Neural crest cell (in vitro differentiated cells): Measurements from ENCODE around the gene MIS18A. TPM values are rescaled to one million over a fixed set of nuclear protein-coding genes. Genes with fewer than 3 reads are reported as not detected.
"Not testable (repeated sequence)": the region's sequence is repeated elsewhere in the genome, so short reads cannot be mapped to it uniquely, and the experiment has no call there.

Experiments used
- DNase-seq: peaks from one replicate; pipeline ENCODE4 v3.0.0; 2021; ENCODE audit warnings: low read depth, mixed read lengths, low spot score
- H3K27ac Mint-ChIP-seq: one replicate; pipeline ENCODE4 v1.8.0; 2021; ENCODE audit warnings: mild to moderate bottlenecking, mixed read lengths; ENCODE audit not compliant: unreplicated experiment
- H3K27me3 Mint-ChIP-seq: 2 replicates; pipeline ENCODE4 v1.8.0; 2021; ENCODE audit warnings: low read depth, mild to moderate bottlenecking, mixed read lengths
- H3K36me3 Mint-ChIP-seq: 2 replicates; pipeline ENCODE4 v1.8.0; 2021; ENCODE audit warnings: low read depth, mild to moderate bottlenecking, mixed read lengths
- H3K4me1 Mint-ChIP-seq: 2 replicates; pipeline ENCODE4 v1.8.0; 2021; ENCODE audit warnings: mixed read lengths
- H3K4me3 Mint-ChIP-seq: one replicate; pipeline ENCODE4 v1.8.0; 2021; ENCODE audit warnings: mild to moderate bottlenecking, mixed read lengths
- H3K9me3 Mint-ChIP-seq: 2 replicates; pipeline ENCODE4 v1.8.0; 2021; ENCODE audit warnings: mixed read lengths
- total RNA-seq: library from RNA; stranded (reverse); gene quantifications from 2 replicates; pipeline ENCODE4 v1.2.1, GENCODE V29; 2021
- TF ChIP-seq, protein P1 (sequence below): fragments of 200-600 bp; sonication (generic); conservative IDR thresholded peaks from 2 replicates; pipeline ENCODE4 v1.5.0; 2021; ENCODE audit warnings: antibody characterized with exemption, mild to moderate bottlenecking

Gene MIS18A
- total RNA-seq, 1 donor from 2014 or later = 50.9 TPM

- H3K4me1 Mint-ChIP-seq = peaks cover 33% of the 10 kb centered on the region
- no peaks in the 10 kb centered on the region for H3K27me3 Mint-ChIP-seq
- H3K36me3 Mint-ChIP-seq = no peaks in the 10 kb centered on the region
- TF ChIP-seq, protein P1, sequence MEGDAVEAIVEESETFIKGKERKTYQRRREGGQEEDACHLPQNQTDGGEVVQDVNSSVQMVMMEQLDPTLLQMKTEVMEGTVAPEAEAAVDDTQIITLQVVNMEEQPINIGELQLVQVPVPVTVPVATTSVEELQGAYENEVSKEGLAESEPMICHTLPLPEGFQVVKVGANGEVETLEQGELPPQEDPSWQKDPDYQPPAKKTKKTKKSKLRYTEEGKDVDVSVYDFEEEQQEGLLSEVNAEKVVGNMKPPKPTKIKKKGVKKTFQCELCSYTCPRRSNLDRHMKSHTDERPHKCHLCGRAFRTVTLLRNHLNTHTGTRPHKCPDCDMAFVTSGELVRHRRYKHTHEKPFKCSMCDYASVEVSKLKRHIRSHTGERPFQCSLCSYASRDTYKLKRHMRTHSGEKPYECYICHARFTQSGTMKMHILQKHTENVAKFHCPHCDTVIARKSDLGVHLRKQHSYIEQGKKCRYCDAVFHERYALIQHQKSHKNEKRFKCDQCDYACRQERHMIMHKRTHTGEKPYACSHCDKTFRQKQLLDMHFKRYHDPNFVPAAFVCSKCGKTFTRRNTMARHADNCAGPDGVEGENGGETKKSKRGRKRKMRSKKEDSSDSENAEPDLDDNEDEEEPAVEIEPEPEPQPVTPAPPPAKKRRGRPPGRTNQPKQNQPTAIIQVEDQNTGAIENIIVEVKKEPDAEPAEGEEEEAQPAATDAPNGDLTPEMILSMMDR = no peak
- peak overlapping the region; percentile 100 for H3K4me3 Mint-ChIP-seq
- no peak for DNase-seq
- no peak overlapping the region for H3K27ac Mint-ChIP-seq
- no peaks in the 10 kb centered on the region for H3K9me3 Mint-ChIP-seq
Measured at GRCh38 chr21:32281531-32281930, 2.7 kb upstream of the MIS18A start.

DNA sequence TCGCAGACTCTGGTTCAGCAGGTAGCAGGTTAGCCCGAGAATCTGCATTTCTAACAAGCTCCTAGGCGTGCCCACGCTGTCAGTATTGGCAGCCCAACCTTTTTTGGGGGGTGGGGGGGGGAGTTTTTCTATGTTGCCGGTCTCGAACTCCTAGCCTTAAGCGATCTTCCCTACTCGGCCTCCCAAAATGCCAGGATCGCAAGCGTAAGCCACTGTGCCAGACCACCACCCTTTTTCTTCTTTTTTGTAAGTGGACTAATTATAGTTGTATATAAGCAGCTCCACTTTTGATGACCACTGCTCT is 480 bp upstream of the MIS18A start:
- Mint-ChIP-seq H3K27me3 (no peaks in the 10 kb centered on the region), H3K27ac (peak overlapping the region; percentile 99), H3K36me3 (no peaks in the 10 kb centered on the region), H3K4me1 (peaks cover 35% of the 10 kb centered on the region), H3K9me3 (no peaks in the 10 kb centered on the region), H3K4me3 (peak overlapping the region; percentile 100)
- no peak for DNase-seq
- TF ChIP-seq, protein P1 = no peak

DNA sequence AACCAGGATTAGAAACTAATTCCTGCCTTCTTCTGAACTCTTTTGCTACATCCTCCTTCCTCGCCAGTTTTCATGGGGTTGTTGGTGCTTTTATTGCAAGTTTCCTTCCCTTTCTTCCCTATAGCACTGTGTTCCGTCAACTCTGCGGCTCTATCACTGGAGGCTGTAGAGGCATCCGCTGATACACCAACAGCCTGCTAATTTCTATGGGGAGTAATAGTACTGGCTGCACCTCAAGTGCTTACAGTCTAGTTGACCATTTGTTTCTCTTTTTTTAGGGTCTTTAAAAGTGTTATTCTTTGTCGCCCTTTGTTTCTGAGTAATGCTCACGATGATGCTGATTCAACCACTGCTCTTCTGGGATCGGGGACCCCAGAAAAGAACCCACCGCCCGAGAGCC is 746 bp downstream of the MIS18A start:
- no peak for DNase-seq
- TF ChIP-seq, protein P1 = no peak
- no peaks in the 10 kb centered on the region for H3K27me3 Mint-ChIP-seq
- H3K36me3 Mint-ChIP-seq = no peaks in the 10 kb centered on the region
- H3K9me3 Mint-ChIP-seq = no peaks in the 10 kb centered on the region
- peaks cover 35% of the 10 kb centered on the region for H3K4me1 Mint-ChIP-seq
- H3K27ac Mint-ChIP-seq = peak overlapping the region; percentile 32
- peak overlapping the region; percentile 100 for H3K4me3 Mint-ChIP-seq

GRCh38 chr21:32276671-32277070 is 2.2 kb downstream of the MIS18A start:
- no peaks in the 10 kb centered on the region for H3K36me3 Mint-ChIP-seq
- H3K27ac Mint-ChIP-seq = no peak overlapping the region
- H3K9me3 Mint-ChIP-seq = no peaks in the 10 kb centered on the region
- H3K4me3 Mint-ChIP-seq = peak overlapping the region; percentile 77
- TF ChIP-seq, protein P1 = no peak
- no peaks in the 10 kb centered on the region for H3K27me3 Mint-ChIP-seq
- H3K4me1 Mint-ChIP-seq = peaks cover 35% of the 10 kb centered on the region
- no peak for DNase-seq

- Mint-ChIP-seq H3K27me3 (no peaks in the 10 kb centered on the region), H3K4me3 (no peak overlapping the region), H3K36me3 (peaks cover 13% of the 10 kb centered on the region), H3K9me3 (no peaks in the 10 kb centered on the region), H3K27ac (no peak overlapping the region), H3K4me1 (no peaks in the 10 kb centered on the region)
- TF ChIP-seq, protein P1 = no peak
- no peak for DNase-seq
Measured at GRCh38 chr21:32270748-32271147, 8.1 kb downstream of the MIS18A start.

DNA sequence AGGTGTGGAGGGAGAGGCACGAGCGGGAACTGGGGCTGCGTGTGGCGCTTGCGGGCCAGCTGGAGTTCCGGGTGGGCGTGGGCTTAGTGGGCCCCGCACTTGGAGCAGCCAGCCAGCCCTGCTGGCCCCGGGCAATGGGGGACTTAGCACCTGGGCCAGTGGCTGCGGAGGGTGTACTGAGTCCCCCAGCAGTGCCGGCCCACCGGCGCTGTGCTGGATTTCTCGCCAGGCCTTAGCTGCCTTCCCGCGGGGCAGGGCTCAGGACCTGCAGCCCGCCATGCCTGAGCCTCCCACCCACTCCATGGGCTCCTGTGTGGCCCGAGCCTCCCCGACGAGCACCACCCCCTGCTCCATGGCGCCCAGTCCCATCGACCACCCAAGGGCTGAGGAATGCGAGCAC is 13.5 kb downstream of the MIS18A start:
- not testable (repeated sequence) for H3K9me3 Mint-ChIP-seq, H3K27ac Mint-ChIP-seq, H3K4me3 Mint-ChIP-seq, H3K4me1 Mint-ChIP-seq, DNase-seq, H3K27me3 Mint-ChIP-seq
- peaks cover 13% of the 10 kb centered on the region for H3K36me3 Mint-ChIP-seq
